ENCODE measurements around the gene TSPAN32.

DNA sequence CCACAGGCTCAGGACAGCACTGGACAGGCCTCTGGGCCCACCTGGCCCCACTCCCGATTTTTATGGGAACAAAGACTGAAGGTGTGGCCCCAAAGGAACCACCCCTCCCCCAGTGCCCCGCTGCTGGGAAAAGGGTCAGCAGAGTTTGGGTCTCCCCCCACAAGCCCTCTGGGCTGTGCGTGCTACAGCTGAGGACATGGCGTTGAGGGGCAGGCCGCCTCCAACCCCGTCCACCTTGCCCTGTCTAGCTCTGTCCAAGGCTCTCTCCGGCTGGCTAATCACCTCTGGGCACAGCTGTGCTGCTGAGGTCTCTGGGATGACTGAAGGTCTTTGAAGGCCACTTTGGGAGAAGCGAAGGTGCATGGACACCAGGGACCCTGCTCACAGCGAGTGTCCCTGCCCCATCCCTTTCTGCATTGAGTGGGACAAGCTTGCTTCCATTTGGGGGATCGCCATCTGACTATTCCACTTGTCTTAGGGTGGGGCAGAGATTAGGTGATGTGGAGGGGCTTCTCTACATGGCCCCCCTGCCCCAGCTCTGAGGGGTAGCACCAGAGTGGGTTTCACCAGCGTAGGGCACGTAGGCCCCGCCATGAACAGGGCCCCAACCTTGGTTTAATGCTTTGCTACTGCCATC, 38.0 kb upstream of the TSPAN32 start:
- TF ChIP-seq BHLHE40 (IDR thresholded peaks at IDR 0.05; ENCODE audit: borderline replicate concordance), result no peak
- TF ChIP-seq ARNT (IDR thresholded peaks at IDR 0.05), result no peak
- TF ChIP-seq SP1 (IDR thresholded peaks at IDR 0.05), result no peak
- no peak for TF ChIP-seq NFRKB (IDR thresholded peaks at IDR 0.05)
- TF ChIP-seq SUZ12 (IDR thresholded peaks at IDR 0.05), result no peak
- TF ChIP-seq FOXK2 (IDR thresholded peaks at IDR 0.05), result no peak
- TF ChIP-seq FOXM1 (IDR thresholded peaks at IDR 0.05; ENCODE audit: borderline replicate concordance), result no peak
- no peak for TF ChIP-seq ELF4 (IDR thresholded peaks at IDR 0.05)
- TF ChIP-seq, protein P1, sequence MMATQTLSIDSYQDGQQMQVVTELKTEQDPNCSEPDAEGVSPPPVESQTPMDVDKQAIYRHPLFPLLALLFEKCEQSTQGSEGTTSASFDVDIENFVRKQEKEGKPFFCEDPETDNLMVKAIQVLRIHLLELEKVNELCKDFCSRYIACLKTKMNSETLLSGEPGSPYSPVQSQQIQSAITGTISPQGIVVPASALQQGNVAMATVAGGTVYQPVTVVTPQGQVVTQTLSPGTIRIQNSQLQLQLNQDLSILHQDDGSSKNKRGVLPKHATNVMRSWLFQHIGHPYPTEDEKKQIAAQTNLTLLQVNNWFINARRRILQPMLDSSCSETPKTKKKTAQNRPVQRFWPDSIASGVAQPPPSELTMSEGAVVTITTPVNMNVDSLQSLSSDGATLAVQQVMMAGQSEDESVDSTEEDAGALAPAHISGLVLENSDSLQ (IDR thresholded peaks at IDR 0.05), result no peak
- no peak for TF ChIP-seq HDGF (IDR thresholded peaks at IDR 0.05; ENCODE audit: borderline replicate concordance)
- TF ChIP-seq CTBP1 (IDR thresholded peaks at IDR 0.05; ENCODE audit: borderline replicate concordance), result no peak
